ENCODE measurements around the gene PIH1D1. TPM values are rescaled to one million over a fixed set of nuclear protein-coding genes. Genes with fewer than 3 reads are reported as not detected.
A peak's percentile ranks its signal among the peaks of the same experiment; 100 is the strongest.

Gene PIH1D1
- total and polyA plus RNA-seq, 4 experiments from 2014 or later = 87.2 to 186 (median 151) TPM

Small RNA genes within 50 kb of the gene (microRNA-seq; reads per million reads assigned to microRNA genes)
- gene MIR150 (ENCODE audit: borderline microRNAs expressed, borderline number of aligned reads, borderline replicate concordance) = 93,088 reads per million, percentile 99 among the genes with 10 or more reads in this experiment

Other genes starting within 250 kb of the PIH1D1 start
- gene SLC6A16, start 126.6 kb downstream of the PIH1D1 start, total RNA-seq = 1 to 10 TPM; 4.3 to 5.1 TPM
- 1 to 10 TPM; 1.1 to 1.8 TPM for gene SLC6A16, start 126.6 kb downstream of the PIH1D1 start, polyA plus RNA-seq
- gene CD37, start 116.4 kb downstream of the PIH1D1 start, total RNA-seq = 100 to 1,000 TPM; 330 to 347 TPM
- gene CD37, start 116.4 kb downstream of the PIH1D1 start, polyA plus RNA-seq = 100 to 1,000 TPM; 109 to 192 TPM
- gene TEAD2, start 89.4 kb downstream of the PIH1D1 start, total RNA-seq = not detected
- not detected for gene TEAD2, start 89.4 kb downstream of the PIH1D1 start, polyA plus RNA-seq
- gene DKKL1, start 87.9 kb downstream of the PIH1D1 start, total RNA-seq = not detected
- gene DKKL1, start 87.9 kb downstream of the PIH1D1 start, polyA plus RNA-seq = not detected
- gene KASH5, start 63.6 kb downstream of the PIH1D1 start, total RNA-seq = under 1 TPM; 0.23 to 0.69 TPM
- not detected for gene KASH5, start 63.6 kb downstream of the PIH1D1 start, polyA plus RNA-seq
- gene PTH2, start 28.4 kb downstream of the PIH1D1 start, total RNA-seq = not detected
- gene PTH2, start 28.4 kb downstream of the PIH1D1 start, polyA plus RNA-seq = not detected
- not detected for gene GFY, start 26.4 kb downstream of the PIH1D1 start, total RNA-seq
- not detected for gene GFY, start 26.4 kb downstream of the PIH1D1 start, polyA plus RNA-seq
- gene SLC17A7, start 10.3 kb downstream of the PIH1D1 start, total RNA-seq = under 1 TPM; 0.15 to 0.25 TPM
- gene SLC17A7, start 10.3 kb downstream of the PIH1D1 start, polyA plus RNA-seq = not detected
- 10 to 100 TPM; 31.6 to 32.6 TPM for gene ALDH16A1, start 1.4 kb upstream of the PIH1D1 start, total RNA-seq
- gene ALDH16A1, start 1.4 kb upstream of the PIH1D1 start, polyA plus RNA-seq = 10 to 100 TPM; 28.4 to 40.1 TPM
- 100 to 1,000 TPM; 114 to 115 TPM for gene FLT3LG, start 22.4 kb upstream of the PIH1D1 start, total RNA-seq
- gene FLT3LG, start 22.4 kb upstream of the PIH1D1 start, polyA plus RNA-seq = 100 to 1,000 TPM; 145 to 252 TPM
- 1,000 to 10,000 TPM; 5,517 to 5,661 TPM for gene RPL13A, start 35.8 kb upstream of the PIH1D1 start, total RNA-seq
- gene RPL13A, start 35.8 kb upstream of the PIH1D1 start, polyA plus RNA-seq = 1,000 to 10,000 TPM; 1,827 to 3,046 TPM
- 1,000 to 10,000 TPM; 3,135 to 3,272 TPM for gene RPS11, start 44.6 kb upstream of the PIH1D1 start, total RNA-seq
- 1,000 to 10,000 TPM; 1,691 to 2,012 TPM for gene RPS11, start 44.6 kb upstream of the PIH1D1 start, polyA plus RNA-seq
- gene FCGRT, start 60.8 kb upstream of the PIH1D1 start, total RNA-seq = 10 to 100 TPM; 21.9 to 25.8 TPM
- gene FCGRT, start 60.8 kb upstream of the PIH1D1 start, polyA plus RNA-seq = 10 to 100 TPM; 40.2 to 42.5 TPM
- 1 to 10 TPM; 2.4 to 2.5 TPM for gene RCN3, start 76.2 kb upstream of the PIH1D1 start, total RNA-seq
- 1 to 10 TPM; 1.2 to 1.5 TPM for gene RCN3, start 76.2 kb upstream of the PIH1D1 start, polyA plus RNA-seq
- gene NOSIP, start 128.7 kb upstream of the PIH1D1 start, total RNA-seq = 100 to 1,000 TPM; 177 to 191 TPM
- 100 to 1,000 TPM; 650 to 674 TPM for gene NOSIP, start 128.7 kb upstream of the PIH1D1 start, polyA plus RNA-seq
- 1 to 10 TPM; 1.0 to 1.7 TPM for gene PRRG2, start 129.5 kb upstream of the PIH1D1 start, total RNA-seq
- gene PRRG2, start 129.5 kb upstream of the PIH1D1 start, polyA plus RNA-seq = under 1 TPM in 1 of 2 donors, not detected in 1; 0.34 TPM
- 10 to 100 TPM; 64.6 to 65.1 TPM for gene PRR12, start 139.4 kb upstream of the PIH1D1 start, total RNA-seq
- gene PRR12, start 139.4 kb upstream of the PIH1D1 start, polyA plus RNA-seq = 1 to 10 TPM in 1 of 2 donors, not detected in 1; 1.2 TPM
- gene RRAS, start 188.3 kb upstream of the PIH1D1 start, total RNA-seq = 10 to 100 TPM; 12.0 to 13.4 TPM
- 10 to 100 TPM; 28.0 to 32.1 TPM for gene RRAS, start 188.3 kb upstream of the PIH1D1 start, polyA plus RNA-seq
- 10 to 100 TPM; 60.5 to 62.7 TPM for gene SCAF1, start 190.4 kb upstream of the PIH1D1 start, total RNA-seq
- gene SCAF1, start 190.4 kb upstream of the PIH1D1 start, polyA plus RNA-seq = 1 to 10 TPM in 1 of 2 donors, not detected in 1; 4.0 TPM
- gene IRF3, start 214.0 kb upstream of the PIH1D1 start, total RNA-seq = 100 to 1,000 TPM; 366 to 386 TPM
- gene IRF3, start 214.0 kb upstream of the PIH1D1 start, polyA plus RNA-seq = 10 to 100 TPM; 64.1 to 72.8 TPM
- 10 to 100 TPM; 21.9 to 22.1 TPM for gene BCL2L12, start 214.1 kb upstream of the PIH1D1 start, total RNA-seq
- gene BCL2L12, start 214.1 kb upstream of the PIH1D1 start, polyA plus RNA-seq = 10 to 100 TPM; 16.3 to 17.2 TPM
- gene PRMT1, start 225.5 kb upstream of the PIH1D1 start, total RNA-seq = 10 to 100 TPM; 76.6 to 92.9 TPM
- gene PRMT1, start 225.5 kb upstream of the PIH1D1 start, polyA plus RNA-seq = 100 to 1,000 TPM; 140 to 213 TPM
- gene ADM5, start 237.8 kb upstream of the PIH1D1 start, total RNA-seq = 1 to 10 TPM; 4.0 to 4.4 TPM
- under 1 TPM in 1 of 2 donors, not detected in 1; 0.24 TPM for gene ADM5, start 237.8 kb upstream of the PIH1D1 start, polyA plus RNA-seq
- 1 to 10 TPM in 1 of 2 experiments, under 1 TPM in 1; 0.64 to 1.5 TPM for gene CPT1C, start 239.3 kb upstream of the PIH1D1 start, total RNA-seq
- under 1 TPM; 0.24 to 0.57 TPM for gene CPT1C, start 239.3 kb upstream of the PIH1D1 start, polyA plus RNA-seq